Mesenchymal stem cell (in vitro differentiated cells and primary cell): ENCODE results near the gene SLCO2B1.

Experiments used
- DNase-seq: peaks from one replicate; pipeline ENCODE4 v3.0.0-alpha.2; 2013
- H2AFZ ChIP-seq: one replicate; pipeline ENCODE4 v1.6.1; 2013; ENCODE audit warnings: low read depth, mild to moderate bottlenecking, control low read depth, inconsistent platforms, low read length, moderate library complexity
- H2AK5ac ChIP-seq: 2 replicates; pipeline ENCODE4 v1.6.1; 2013; ENCODE audit warnings: low read length, moderate library complexity, mild to moderate bottlenecking, inconsistent platforms; ENCODE audit not compliant: severe bottlenecking
- H2BK120ac ChIP-seq: one replicate; pipeline ENCODE4 v1.6.1; 2013; ENCODE audit warnings: low read depth, mild to moderate bottlenecking, inconsistent platforms, low read length, moderate library complexity
- H2BK12ac ChIP-seq, 2 experiments: one replicate each; pipeline ENCODE4 v1.6.1; 2013; ENCODE audit warnings: inconsistent platforms in 2 of 2, low read length in 2 of 2, mild to moderate bottlenecking in 2 of 2, moderate library complexity in 2 of 2, control low read depth in 1 of 2
- H2BK15ac ChIP-seq: one replicate; pipeline ENCODE4 v1.6.1; 2013; ENCODE audit warnings: mild to moderate bottlenecking, low read depth, inconsistent platforms; ENCODE audit not compliant: poor library complexity, severe bottlenecking
- H2BK5ac ChIP-seq: 2 replicates; pipeline ENCODE4 v1.6.1; 2013; ENCODE audit warnings: low read depth, mild to moderate bottlenecking, low read length, control low read depth, inconsistent platforms; ENCODE audit not compliant: poor library complexity, severe bottlenecking
- H3K14ac ChIP-seq, 2 experiments: one replicate each; pipeline ENCODE4 v1.6.1; 2013; ENCODE audit warnings: inconsistent platforms in 2 of 2, low read length in 2 of 2, control low read depth in 1 of 2, mild to moderate bottlenecking in 1 of 2, moderate library complexity in 1 of 2
- H3K18ac ChIP-seq, 2 experiments: one replicate each; pipeline ENCODE4 v1.6.1; 2013; ENCODE audit warnings: inconsistent platforms in 2 of 2, low read length in 2 of 2, control low read depth in 1 of 2, low read depth in 1 of 2, mild to moderate bottlenecking in 1 of 2
- H3K23ac ChIP-seq, 2 experiments: one replicate each; pipeline ENCODE4 v1.6.1; 2013; ENCODE audit warnings: inconsistent platforms in 2 of 2, low read length in 2 of 2, mild to moderate bottlenecking in 2 of 2, moderate library complexity in 2 of 2, control low read depth in 1 of 2
- H3K27ac ChIP-seq: 2 replicates; pipeline ENCODE4 v1.5.1; 2013; ENCODE audit warnings: mild to moderate bottlenecking, moderate library complexity, low read length, control low read depth, inconsistent platforms; ENCODE audit not compliant: poor library complexity, severe bottlenecking
- H3K27me3 ChIP-seq, 2 experiments: 2 replicates each; pipeline versions ENCODE4 v1.6.1 to v1.7.0; 2013; ENCODE audit warnings: low read length in 2 of 2, mild to moderate bottlenecking in 2 of 2, moderate library complexity in 2 of 2, control low read depth in 1 of 2, inconsistent platforms in 1 of 2; ENCODE audit not compliant: control insufficient read depth in 1 of 2, insufficient read depth in 1 of 2
- H3K36me3 ChIP-seq, 2 experiments: 2 replicates each; pipeline versions ENCODE4 v1.6.1 to v1.7.0; 2013; ENCODE audit warnings: low read length in 2 of 2, control low read depth in 1 of 2, inconsistent platforms in 1 of 2, low read depth in 1 of 2, mild to moderate bottlenecking in 1 of 2; ENCODE audit not compliant: insufficient read depth in 2 of 2, control insufficient read depth in 1 of 2
- H3K4ac ChIP-seq, 2 experiments: one replicate each; pipeline ENCODE4 v1.6.1; 2013; ENCODE audit warnings: inconsistent platforms in 2 of 2, low read length in 2 of 2, mild to moderate bottlenecking in 2 of 2, moderate library complexity in 2 of 2, control low read depth in 1 of 2, low read depth in 1 of 2
- H3K4me1 ChIP-seq: 2 replicates; pipeline ENCODE4 v1.6.1; 2013; ENCODE audit warnings: low read depth, low read length, control low read depth; ENCODE audit not compliant: control insufficient read depth, insufficient read depth
- H3K4me2 ChIP-seq: 2 replicates; pipeline ENCODE4 v1.6.1; 2013; ENCODE audit warnings: low read length, mild to moderate bottlenecking, inconsistent platforms; ENCODE audit not compliant: poor library complexity, severe bottlenecking
- H3K4me3 ChIP-seq, 2 experiments: 2 replicates each; pipeline versions ENCODE4 v1.5.1 to v1.7.0; 2013; ENCODE audit warnings: low read length in 2 of 2, mild to moderate bottlenecking in 2 of 2, control low read depth in 1 of 2, low read depth in 1 of 2; ENCODE audit not compliant: insufficient read depth in 1 of 2
- H3K79me1 ChIP-seq: replicated peaks from 2 replicates; pipeline ENCODE4 v1.6.1; 2013; ENCODE audit warnings: mild to moderate bottlenecking, control low read depth, low read length, inconsistent platforms; ENCODE audit not compliant: poor library complexity, severe bottlenecking
- H3K9ac ChIP-seq: 2 replicates; pipeline ENCODE4 v1.7.0; 2013; ENCODE audit warnings: mild to moderate bottlenecking, low read length, moderate library complexity
- H3K9me3 ChIP-seq: 2 replicates; pipeline ENCODE4 v1.7.0; 2013; ENCODE audit warnings: mild to moderate bottlenecking, low read length; ENCODE audit not compliant: control insufficient read depth
- H4K8ac ChIP-seq: one replicate; pipeline ENCODE4 v1.6.1; 2013; ENCODE audit warnings: inconsistent platforms, mild to moderate bottlenecking, low read length, moderate library complexity
- H4K91ac ChIP-seq: one replicate; pipeline ENCODE4 v1.6.1; 2013; ENCODE audit warnings: mild to moderate bottlenecking, low read length, inconsistent platforms
- WGBS: methylation state at CpG from one replicate; pipeline ENCODE4 v1.1.7; 2013; ENCODE audit warnings: mixed read lengths; 5-methylcytosine and 5-hydroxymethylcytosine counted together

SLCO2B1 gene

GRCh38 chr11:75132080-75132479, 18.8 kb upstream of the SLCO2B1 start:
- WGBS: 93% methylated on average over 3 of the region's 3 CpGs

GRCh38 chr11:75133976-75134375, 16.9 kb upstream of the SLCO2B1 start:
- no peak overlapping the region for H4K91ac ChIP-seq
- no peaks in the 10 kb centered on the region for H3K79me1 ChIP-seq
- H3K4me1 ChIP-seq: no peaks in the 10 kb centered on the region
- H3K4me2 ChIP-seq: no peak overlapping the region
- H3K9me3 ChIP-seq: no peaks in the 10 kb centered on the region
- H2BK12ac ChIP-seq: no peak overlapping the region
- peaks cover 0 to 38% of the 10 kb centered on the region in 2 experiments for H3K27me3 ChIP-seq
- no peak overlapping the region for H2AFZ ChIP-seq
- no peaks in the 10 kb centered on the region for H3K36me3 ChIP-seq
- H4K8ac ChIP-seq: no peak overlapping the region
- no peak overlapping the region for H3K4ac ChIP-seq
- no peak overlapping the region for H3K23ac ChIP-seq
- H3K14ac ChIP-seq: no peak overlapping the region
- DNase-seq: no peak
- H2AK5ac ChIP-seq: no peak overlapping the region
- H2BK5ac ChIP-seq: no peak overlapping the region
- no peak overlapping the region for H3K4me3 ChIP-seq
- no peak overlapping the region for H3K27ac ChIP-seq
- 82% methylated on average over 6 of the region's 6 CpGs for WGBS
- no peak overlapping the region for H2BK15ac ChIP-seq
- H2BK120ac ChIP-seq: no peak overlapping the region
- H3K18ac ChIP-seq: no peak overlapping the region
- H3K9ac ChIP-seq: no peak overlapping the region

More at GRCh38 chr11:75132080-75132479, 18.8 kb upstream of the SLCO2B1 start:
- H2AFZ ChIP-seq: no peak overlapping the region
- peaks cover 0 to 30% of the 10 kb centered on the region in 2 experiments for H3K27me3 ChIP-seq
- no peak overlapping the region for H3K4me2 ChIP-seq
- H4K8ac ChIP-seq: no peak overlapping the region
- H3K18ac ChIP-seq: no peak overlapping the region
- H2BK15ac ChIP-seq: no peak overlapping the region
- H2BK120ac ChIP-seq: no peak overlapping the region
- no peak overlapping the region for H4K91ac ChIP-seq
- no peak overlapping the region for H2BK5ac ChIP-seq
- no peak overlapping the region for H3K9ac ChIP-seq
- DNase-seq: no peak
- no peak overlapping the region for H3K4me3 ChIP-seq
- H3K4me1 ChIP-seq: no peaks in the 10 kb centered on the region
- H3K27ac ChIP-seq: no peak overlapping the region
- no peaks in the 10 kb centered on the region for H3K79me1 ChIP-seq
- H3K23ac ChIP-seq: no peak overlapping the region
- no peak overlapping the region for H3K4ac ChIP-seq
- H3K14ac ChIP-seq: no peak overlapping the region
- H2BK12ac ChIP-seq: no peak overlapping the region
- no peak overlapping the region for H2AK5ac ChIP-seq
- no peaks in the 10 kb centered on the region for H3K9me3 ChIP-seq
- H3K36me3 ChIP-seq: no peaks in the 10 kb centered on the region

- Histone ChIP-seq H3K9me3 (no peaks in the 10 kb centered on the region), H3K9ac (no peak overlapping the region), H3K27ac (no peak overlapping the region), H2BK12ac (no peak overlapping the region), H2AK5ac (no peak overlapping the region), H4K8ac (no peak overlapping the region), H2BK15ac (no peak overlapping the region), H2BK120ac (no peak overlapping the region), H3K4me3 (no peak overlapping the region), H2BK5ac (no peak overlapping the region), H3K18ac (no peak overlapping the region), H3K36me3 (no peaks in the 10 kb centered on the region), H2AFZ (no peak overlapping the region), H3K4me2 (no peak overlapping the region), H4K91ac (no peak overlapping the region), H3K27me3 (peaks cover 0 to 36% of the 10 kb centered on the region in 2 experiments), H3K14ac (no peak overlapping the region), H3K4ac (no peak overlapping the region), H3K4me1 (no peaks in the 10 kb centered on the region), H3K23ac (no peak overlapping the region), H3K79me1 (no peaks in the 10 kb centered on the region)
- WGBS: 82% methylated on average over 5 of the region's 5 CpGs
- DNase-seq: no peak
Measured at GRCh38 chr11:75135021-75135650, 15.8 kb upstream of the SLCO2B1 start.

GRCh38 chr11:75135651-75136050, 15.3 kb upstream of the SLCO2B1 start:
- Histone ChIP-seq H3K79me1 (no peaks in the 10 kb centered on the region), H2BK15ac (no peak overlapping the region), H3K23ac (no peak overlapping the region), H2AK5ac (no peak overlapping the region), H3K27me3 (peaks cover 0 to 36% of the 10 kb centered on the region in 2 experiments), H4K8ac (no peak overlapping the region), H3K9ac (no peak overlapping the region), H2BK5ac (no peak overlapping the region), H3K27ac (no peak overlapping the region), H2BK12ac (no peak overlapping the region), H3K4me1 (peaks cover 4% of the 10 kb centered on the region), H3K4me2 (no peak overlapping the region), H2BK120ac (no peak overlapping the region), H3K18ac (no peak overlapping the region), H3K9me3 (no peaks in the 10 kb centered on the region), H3K4me3 (no peak overlapping the region), H2AFZ (no peak overlapping the region), H3K14ac (no peak overlapping the region), H3K4ac (no peak overlapping the region), H4K91ac (no peak overlapping the region), H3K36me3 (no peaks in the 10 kb centered on the region)
- DNase-seq: peak; percentile 13
- WGBS: no CpG with 5 or more reads among the region's 1 CpG
